WTC11 (cell line): ENCODE results near the gene ACSF3. TPM values are rescaled to one million over a fixed set of nuclear protein-coding genes. Genes with fewer than 3 reads are reported as not detected.

Experiments
- ATAC-seq: fragments of 200-7000 bp; cut with Tn5 transposase; 2 replicates; pipeline ENCODE4 v1.10.0; 2021; ENCODE audit warnings: mild to moderate bottlenecking, moderate library complexity
- CTCF ChIA-PET: fragments of 300-600 bp; sonication (Branson Sonifier 250); formaldehyde crosslinking; loops from one replicate; lab custom pipeline; 2021; ENCODE audit warnings: antibody characterized with exemption; lab: Charles Lee
- POLR2A ChIA-PET: fragments of 350-600 bp; sonication (Branson Sonifier 250); formaldehyde crosslinking; loops from one replicate; lab custom pipeline; 2021; ENCODE audit warnings: antibody characterized with exemption; lab: Charles Lee
- DNase-seq: peaks from one replicate; pipeline ENCODE4 v3.0.0; 2021; ENCODE audit warnings: low spot score
- H3K27ac Mint-ChIP-seq: 2 replicates; pipeline ENCODE4 v1.8.0; 2021; ENCODE audit warnings: mixed read lengths
- H3K27me3 Mint-ChIP-seq: 2 replicates; pipeline ENCODE4 v1.8.0; 2021; ENCODE audit warnings: low read depth, mild to moderate bottlenecking, moderate library complexity, mixed read lengths
- H3K36me3 Mint-ChIP-seq: 2 replicates; pipeline ENCODE4 v1.8.0; 2021; ENCODE audit warnings: mixed read lengths
- H3K4me1 Mint-ChIP-seq: 2 replicates; pipeline ENCODE4 v1.8.0; 2022; ENCODE audit warnings: mixed read lengths
- H3K4me3 Mint-ChIP-seq: 2 replicates; pipeline ENCODE4 v1.8.0; 2021; ENCODE audit warnings: mild to moderate bottlenecking, moderate library complexity, mixed read lengths
- H3K9me3 Mint-ChIP-seq: 2 replicates; pipeline ENCODE4 v1.8.0; 2021; ENCODE audit warnings: mixed read lengths
- ELF4 ChIP-seq: sonication (generic); formaldehyde crosslinking; IDR thresholded peaks from 2 replicates; pipeline ENCODE4 v1.8.1; 2022; ENCODE audit warnings: low read depth, mild to moderate bottlenecking, moderate library complexity, missing genetic modification reagents
- ESRRA ChIP-seq: sonication (generic); formaldehyde crosslinking; IDR thresholded peaks from 2 replicates; pipeline ENCODE4 v1.8.1; 2022; ENCODE audit warnings: mild to moderate bottlenecking, missing genetic modification reagents, borderline replicate concordance
- IRF2 ChIP-seq: sonication (generic); formaldehyde crosslinking; IDR thresholded peaks from 2 replicates; pipeline ENCODE4 v1.8.0; 2022; ENCODE audit warnings: low read depth, missing genetic modification reagents, borderline replicate concordance
- JAZF1 ChIP-seq: fragments of 250-450 bp; sonication (Bioruptor Pico); IDR thresholded peaks from 2 replicates; pipeline ENCODE4 v1.9.0; 2021; ENCODE audit warnings: moderate library complexity, mild to moderate bottlenecking, inconsistent platforms
- MXD4 ChIP-seq: fragments of 250-450 bp; sonication (Bioruptor Pico); IDR thresholded peaks from 2 replicates; pipeline ENCODE4 v1.8.0; 2021; ENCODE audit warnings: mild to moderate bottlenecking, moderate library complexity, borderline replicate concordance
- TP53 ChIP-seq: sonication (generic); formaldehyde crosslinking; IDR thresholded peaks from 2 replicates; pipeline ENCODE4 v1.8.1; 2023; ENCODE audit warnings: mild to moderate bottlenecking, missing genetic modification reagents
- ZNF121 ChIP-seq: sonication (generic); formaldehyde crosslinking; IDR thresholded peaks from 2 replicates; pipeline ENCODE4 v1.8.0; 2023; ENCODE audit warnings: missing genetic modification reagents
- ZNF416 ChIP-seq: fragments of 250-450 bp; sonication (Bioruptor Pico); IDR thresholded peaks from 2 replicates; pipeline ENCODE4 v1.9.0; 2021; ENCODE audit warnings: mild to moderate bottlenecking, inconsistent platforms
- ZNF423 ChIP-seq: fragments of 250-450 bp; sonication (Bioruptor Pico); IDR thresholded peaks from 2 replicates; pipeline ENCODE4 v2.1.2; 2022; ENCODE audit warnings: mild to moderate bottlenecking, moderate library complexity
- total RNA-seq: library from RNA; stranded (reverse); gene quantifications from 3 replicates; pipeline ENCODE4 v1.2.3, GENCODE V29; 2021
- TF ChIP-seq, protein P1 (sequence below): sonication (generic); formaldehyde crosslinking; IDR thresholded peaks from 2 replicates; pipeline ENCODE4 v1.8.1; 2023; ENCODE audit warnings: mild to moderate bottlenecking, missing genetic modification reagents, moderate library complexity
- TF ChIP-seq, protein P2 (sequence below): sonication (generic); formaldehyde crosslinking; IDR thresholded peaks from 2 replicates; pipeline ENCODE4 v1.8.0; 2023; ENCODE audit warnings: missing genetic modification reagents
- TF ChIP-seq, protein P3 (sequence below): fragments of 200-600 bp; IDR thresholded peaks from 2 replicates; pipeline ENCODE4 v1.8.0; 2022; ENCODE audit warnings: antibody characterized with exemption
- TF ChIP-seq, protein P4 (sequence below): sonication (generic); formaldehyde crosslinking; IDR thresholded peaks from 2 replicates; pipeline ENCODE4 v1.8.0; 2023; ENCODE audit warnings: mild to moderate bottlenecking, missing genetic modification reagents

Gene ACSF3
- total RNA-seq, 1 experiment from 2014 or later, result 22.9 TPM

DNA sequence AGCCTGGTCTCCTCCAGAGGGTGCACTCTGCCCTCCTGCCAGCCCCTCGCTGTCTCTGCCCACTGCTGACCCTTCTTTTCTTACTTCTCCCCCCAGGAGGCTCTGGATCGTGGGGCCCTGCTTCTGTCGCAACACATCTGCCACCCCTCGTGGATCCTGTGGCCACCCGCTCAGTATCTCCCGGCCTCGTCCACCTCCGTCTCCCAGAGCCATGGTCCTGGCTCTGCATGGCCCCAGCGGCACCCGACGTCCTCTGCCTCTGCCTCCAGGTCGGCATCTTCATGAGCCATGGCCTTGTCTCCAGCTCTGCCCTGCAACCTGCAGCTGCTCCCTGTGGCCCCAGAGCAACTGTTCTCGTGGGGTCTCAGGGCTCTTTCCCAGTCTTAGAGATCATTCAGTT is 12.1 kb upstream of the ACSF3 start (continued):
- TF ChIP-seq, protein P1, sequence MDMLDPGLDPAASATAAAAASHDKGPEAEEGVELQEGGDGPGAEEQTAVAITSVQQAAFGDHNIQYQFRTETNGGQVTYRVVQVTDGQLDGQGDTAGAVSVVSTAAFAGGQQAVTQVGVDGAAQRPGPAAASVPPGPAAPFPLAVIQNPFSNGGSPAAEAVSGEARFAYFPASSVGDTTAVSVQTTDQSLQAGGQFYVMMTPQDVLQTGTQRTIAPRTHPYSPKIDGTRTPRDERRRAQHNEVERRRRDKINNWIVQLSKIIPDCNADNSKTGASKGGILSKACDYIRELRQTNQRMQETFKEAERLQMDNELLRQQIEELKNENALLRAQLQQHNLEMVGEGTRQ (CRISPR knock-in tag), result no peak
- TF ChIP-seq MXD4 (CRISPR knock-in tag) (no peak), ZNF121 (CRISPR knock-in tag) (no peak)

DNA sequence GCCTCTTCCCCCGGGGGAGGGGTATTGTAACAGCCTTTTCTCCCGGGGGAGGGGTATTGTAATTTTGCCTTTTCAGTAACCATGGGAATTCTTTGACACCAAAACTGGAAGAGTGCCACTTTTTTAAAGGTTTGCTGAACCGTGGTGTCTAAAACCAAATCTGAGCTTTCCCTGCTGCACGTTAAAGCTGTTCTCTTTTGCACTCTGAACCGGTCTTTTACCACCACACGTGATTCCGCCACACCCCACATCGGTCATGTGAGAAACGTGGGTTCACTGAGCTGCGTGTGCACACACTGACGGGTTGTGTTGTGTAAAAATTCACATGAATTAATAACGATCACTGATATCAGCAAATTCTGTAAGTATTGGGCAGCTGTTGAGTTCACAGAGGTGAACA is 9.2 kb upstream of the ACSF3 start:
- Mint-ChIP-seq H3K36me3 (peaks cover 6% of the 10 kb centered on the region), H3K4me3 (no peak overlapping the region), H3K27me3 (peaks cover 3% of the 10 kb centered on the region)
- CTCF ChIA-PET, result no interaction called here
- TF ChIP-seq, protein P2, sequence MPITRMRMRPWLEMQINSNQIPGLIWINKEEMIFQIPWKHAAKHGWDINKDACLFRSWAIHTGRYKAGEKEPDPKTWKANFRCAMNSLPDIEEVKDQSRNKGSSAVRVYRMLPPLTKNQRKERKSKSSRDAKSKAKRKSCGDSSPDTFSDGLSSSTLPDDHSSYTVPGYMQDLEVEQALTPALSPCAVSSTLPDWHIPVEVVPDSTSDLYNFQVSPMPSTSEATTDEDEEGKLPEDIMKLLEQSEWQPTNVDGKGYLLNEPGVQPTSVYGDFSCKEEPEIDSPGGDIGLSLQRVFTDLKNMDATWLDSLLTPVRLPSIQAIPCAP (CRISPR knock-in tag), result no peak
- no peak for TF ChIP-seq IRF2
- no peak for TF ChIP-seq ZNF423 (CRISPR knock-in tag)
- TF ChIP-seq, protein P3, sequence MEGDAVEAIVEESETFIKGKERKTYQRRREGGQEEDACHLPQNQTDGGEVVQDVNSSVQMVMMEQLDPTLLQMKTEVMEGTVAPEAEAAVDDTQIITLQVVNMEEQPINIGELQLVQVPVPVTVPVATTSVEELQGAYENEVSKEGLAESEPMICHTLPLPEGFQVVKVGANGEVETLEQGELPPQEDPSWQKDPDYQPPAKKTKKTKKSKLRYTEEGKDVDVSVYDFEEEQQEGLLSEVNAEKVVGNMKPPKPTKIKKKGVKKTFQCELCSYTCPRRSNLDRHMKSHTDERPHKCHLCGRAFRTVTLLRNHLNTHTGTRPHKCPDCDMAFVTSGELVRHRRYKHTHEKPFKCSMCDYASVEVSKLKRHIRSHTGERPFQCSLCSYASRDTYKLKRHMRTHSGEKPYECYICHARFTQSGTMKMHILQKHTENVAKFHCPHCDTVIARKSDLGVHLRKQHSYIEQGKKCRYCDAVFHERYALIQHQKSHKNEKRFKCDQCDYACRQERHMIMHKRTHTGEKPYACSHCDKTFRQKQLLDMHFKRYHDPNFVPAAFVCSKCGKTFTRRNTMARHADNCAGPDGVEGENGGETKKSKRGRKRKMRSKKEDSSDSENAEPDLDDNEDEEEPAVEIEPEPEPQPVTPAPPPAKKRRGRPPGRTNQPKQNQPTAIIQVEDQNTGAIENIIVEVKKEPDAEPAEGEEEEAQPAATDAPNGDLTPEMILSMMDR, result no peak
- TF ChIP-seq, protein P1 (CRISPR knock-in tag), result no peak
- TF ChIP-seq, protein P4, sequence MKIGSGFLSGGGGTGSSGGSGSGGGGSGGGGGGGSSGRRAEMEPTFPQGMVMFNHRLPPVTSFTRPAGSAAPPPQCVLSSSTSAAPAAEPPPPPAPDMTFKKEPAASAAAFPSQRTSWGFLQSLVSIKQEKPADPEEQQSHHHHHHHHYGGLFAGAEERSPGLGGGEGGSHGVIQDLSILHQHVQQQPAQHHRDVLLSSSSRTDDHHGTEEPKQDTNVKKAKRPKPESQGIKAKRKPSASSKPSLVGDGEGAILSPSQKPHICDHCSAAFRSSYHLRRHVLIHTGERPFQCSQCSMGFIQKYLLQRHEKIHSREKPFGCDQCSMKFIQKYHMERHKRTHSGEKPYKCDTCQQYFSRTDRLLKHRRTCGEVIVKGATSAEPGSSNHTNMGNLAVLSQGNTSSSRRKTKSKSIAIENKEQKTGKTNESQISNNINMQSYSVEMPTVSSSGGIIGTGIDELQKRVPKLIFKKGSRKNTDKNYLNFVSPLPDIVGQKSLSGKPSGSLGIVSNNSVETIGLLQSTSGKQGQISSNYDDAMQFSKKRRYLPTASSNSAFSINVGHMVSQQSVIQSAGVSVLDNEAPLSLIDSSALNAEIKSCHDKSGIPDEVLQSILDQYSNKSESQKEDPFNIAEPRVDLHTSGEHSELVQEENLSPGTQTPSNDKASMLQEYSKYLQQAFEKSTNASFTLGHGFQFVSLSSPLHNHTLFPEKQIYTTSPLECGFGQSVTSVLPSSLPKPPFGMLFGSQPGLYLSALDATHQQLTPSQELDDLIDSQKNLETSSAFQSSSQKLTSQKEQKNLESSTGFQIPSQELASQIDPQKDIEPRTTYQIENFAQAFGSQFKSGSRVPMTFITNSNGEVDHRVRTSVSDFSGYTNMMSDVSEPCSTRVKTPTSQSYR (CRISPR knock-in tag), result no peak
- no peak for TF ChIP-seq MXD4 (CRISPR knock-in tag)
- TF ChIP-seq, all 79 proteins: peak for 0
- Mint-ChIP-seq H3K9me3 (peaks cover 10% of the 10 kb centered on the region), H3K4me1 (0 out of 2 replicates have a peak, but pooled peaks cover 3% of the 10 kb centered on the region), H3K27ac (no peak overlapping the region)
- no peak for DNase-seq
- ATAC-seq, result no peak
- POLR2A ChIA-PET, result no interaction called here

DNA sequence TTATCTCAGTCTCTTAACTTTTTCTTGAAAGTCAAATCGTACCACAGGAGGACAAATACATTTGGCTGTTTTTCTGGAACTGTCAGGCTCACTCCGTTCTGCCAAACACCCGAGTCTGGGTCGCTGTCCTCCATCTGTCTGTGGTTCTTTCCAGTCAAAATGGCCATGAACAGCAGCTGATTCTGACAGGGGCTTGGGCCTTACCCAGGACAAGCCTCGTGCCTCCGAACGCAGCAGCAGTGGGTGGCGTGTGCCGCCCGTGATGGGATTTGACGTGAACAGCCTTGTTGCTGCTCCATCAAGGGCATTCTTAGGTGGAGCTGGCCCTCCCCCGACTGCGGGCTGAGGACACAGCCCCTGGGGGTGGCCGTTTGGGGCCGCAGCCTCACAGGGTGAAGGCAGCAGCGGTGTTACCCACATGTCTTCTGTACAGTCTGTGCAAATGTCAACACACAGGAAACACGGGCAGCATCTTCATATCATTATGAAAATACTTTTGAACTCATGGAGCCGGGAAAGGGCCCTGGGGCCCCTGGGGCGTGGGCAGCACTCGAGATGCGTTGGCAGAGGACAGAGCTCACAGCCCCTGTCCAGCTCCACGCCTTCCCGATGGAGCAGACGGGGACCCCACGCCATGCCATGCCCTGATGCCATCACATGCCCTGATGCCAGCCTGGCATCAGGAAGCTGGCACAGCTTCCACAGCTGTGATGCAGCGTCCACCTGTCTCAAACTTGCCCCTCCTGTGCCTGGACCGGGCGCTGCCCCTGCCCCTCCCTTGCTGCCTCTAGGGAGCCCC is 8.6 kb upstream of the ACSF3 start:
- TF ChIP-seq ELF4 (CRISPR knock-in tag), result no peak
- Mint-ChIP-seq H3K27ac (no peak overlapping the region), H3K36me3 (peaks cover 6% of the 10 kb centered on the region), H3K9me3 (peaks cover 10% of the 10 kb centered on the region), H3K27me3 (peaks cover 7% of the 10 kb centered on the region), H3K4me3 (no peak overlapping the region), H3K4me1 (0 out of 2 replicates have a peak, but pooled peaks cover 3% of the 10 kb centered on the region)
- DNase-seq, result no peak
- CTCF ChIA-PET, result no interaction called here
- POLR2A ChIA-PET, result interaction anchor here (0.6 kb wide), 1 partner anchor 652 kb away, joined by 5 read pairs; no protein-coding TSS in a partner anchor
- ATAC-seq, result no peak

DNA sequence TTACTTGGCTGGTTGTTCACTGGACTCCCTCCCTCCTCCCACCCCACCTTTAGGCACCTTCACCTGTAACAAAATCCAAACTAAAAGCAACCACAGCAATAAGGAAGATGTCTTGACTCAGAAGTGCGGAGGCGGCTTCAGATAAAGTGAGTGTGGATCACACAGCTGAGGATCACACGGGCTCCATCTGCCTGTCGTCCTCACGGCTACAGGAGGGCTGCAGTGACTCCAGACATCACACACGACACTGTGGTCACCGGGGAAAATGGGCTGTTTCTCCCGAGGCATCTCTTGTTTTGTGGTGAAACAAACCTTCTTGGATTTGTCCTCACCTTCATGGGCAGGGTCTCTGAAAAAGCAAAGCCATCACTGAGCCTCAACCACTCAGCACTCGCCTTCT is 7.9 kb upstream of the ACSF3 start:
- Mint-ChIP-seq H3K27ac (no peak overlapping the region), H3K36me3 (peaks cover 6% of the 10 kb centered on the region), H3K4me3 (no peak overlapping the region), H3K9me3 (peaks cover 10% of the 10 kb centered on the region), H3K27me3 (peaks cover 15% of the 10 kb centered on the region), H3K4me1 (0 out of 2 replicates have a peak, but pooled peaks cover 3% of the 10 kb centered on the region)
- ChIA-PET CTCF (no interaction called here), POLR2A (no interaction called here)
- TF ChIP-seq ESRRA (CRISPR knock-in tag) (no peak), ELF4 (CRISPR knock-in tag) (no peak), TP53 (CRISPR knock-in tag) (no peak), JAZF1 (CRISPR knock-in tag) (no peak), ZNF416 (CRISPR knock-in tag) (no peak)
- TF ChIP-seq, protein P4 (CRISPR knock-in tag), result no peak
- no peak for DNase-seq
- no peak for ATAC-seq
